ENCODE data around the gene PARD6G.

GRCh38 chr18:80188643-80189530 is 58.4 kb downstream of the PARD6G start:
- no peak for TF ChIP-seq CTCF (IDR thresholded peaks at IDR 0.05)
- TF ChIP-seq POLR2A (IDR thresholded peaks at IDR 0.05) = no peak
- no peak for TF ChIP-seq EP300 (IDR thresholded peaks at IDR 0.05)
